HG03378 (cell line): ENCODE data around the gene STPG3.

Source experiments
- ATAC-seq: cut with Tn5 transposase; IDR thresholded peaks from one replicate; pipeline ENCODE4 v1.9.1; 2021; ENCODE audit warnings: mild to moderate bottlenecking, moderate library complexity; ENCODE audit not compliant: unreplicated experiment

STPG3 gene

DNA sequence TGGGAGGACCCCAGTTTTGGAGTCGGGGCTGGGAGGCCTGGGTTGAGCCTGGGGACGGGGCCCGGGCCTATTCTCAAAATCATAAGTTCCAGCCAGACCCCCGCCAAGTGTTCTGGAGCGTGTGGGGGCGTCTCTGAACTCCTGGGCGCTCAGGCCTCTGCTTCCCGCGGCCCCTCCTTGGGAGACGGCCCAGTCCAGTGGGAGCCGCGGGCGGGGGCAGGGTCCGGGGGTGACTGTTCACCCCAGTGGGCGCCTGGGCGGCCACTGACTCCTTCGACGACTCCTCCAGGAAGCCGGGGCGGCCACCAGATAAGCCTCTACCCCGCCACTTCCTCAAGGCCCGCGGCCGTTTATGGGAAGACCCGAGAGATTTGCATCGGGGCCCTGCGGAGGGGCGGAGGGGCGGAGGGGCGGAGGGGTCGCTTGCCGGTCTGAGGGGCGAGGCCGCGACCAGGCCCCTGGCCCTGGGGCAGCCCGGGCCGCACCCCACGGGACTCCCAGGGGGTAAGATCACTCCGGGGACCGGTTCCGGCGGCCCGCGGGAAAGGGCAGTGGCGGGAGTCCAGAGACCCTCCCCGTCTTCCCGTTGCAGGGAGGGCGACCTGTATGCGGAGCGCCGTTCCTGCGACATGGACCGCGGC, 27.1 kb downstream of the STPG3 start:
- ATAC-seq: no peak

GRCh38 chr9:137278721-137279711, 27.9 kb downstream of the STPG3 start:
- ATAC-seq: no peak

DNA sequence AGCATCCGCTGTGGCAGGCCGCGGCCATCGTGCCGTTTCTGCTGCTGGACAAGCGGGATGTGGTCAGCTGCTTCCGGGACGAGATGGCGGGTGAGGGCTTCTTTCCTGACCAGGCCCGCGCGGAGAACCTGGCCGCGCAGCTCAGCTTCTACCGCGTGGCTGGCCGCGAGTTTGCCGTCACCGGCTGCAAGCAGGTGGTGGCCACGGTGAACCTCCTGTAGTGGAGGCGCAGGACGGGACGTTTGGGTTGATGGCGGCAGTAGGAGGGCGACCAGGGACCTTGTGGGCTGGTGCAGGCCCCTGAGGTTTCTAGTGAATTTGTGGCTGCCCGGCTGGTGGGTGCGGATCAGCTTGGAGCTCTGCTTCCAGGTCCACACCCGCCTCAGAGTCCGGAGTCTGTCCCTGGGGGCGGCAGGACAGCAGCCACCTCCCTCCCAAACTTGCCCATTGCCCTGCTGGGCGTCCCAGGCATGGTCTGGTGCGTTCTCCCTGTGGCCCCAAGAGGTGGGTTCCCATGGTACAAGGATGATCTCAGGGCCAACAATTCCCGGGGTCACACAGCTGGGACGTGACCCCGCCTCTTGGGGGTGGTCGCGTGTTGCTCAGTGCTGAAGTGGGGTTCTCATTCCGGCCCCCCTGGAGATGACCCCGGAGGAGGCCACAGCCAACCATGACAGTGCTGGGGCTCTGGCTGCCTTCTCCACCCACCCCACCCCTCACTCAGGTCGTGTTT, 28.8 kb downstream of the STPG3 start:
- no peak for ATAC-seq

DNA sequence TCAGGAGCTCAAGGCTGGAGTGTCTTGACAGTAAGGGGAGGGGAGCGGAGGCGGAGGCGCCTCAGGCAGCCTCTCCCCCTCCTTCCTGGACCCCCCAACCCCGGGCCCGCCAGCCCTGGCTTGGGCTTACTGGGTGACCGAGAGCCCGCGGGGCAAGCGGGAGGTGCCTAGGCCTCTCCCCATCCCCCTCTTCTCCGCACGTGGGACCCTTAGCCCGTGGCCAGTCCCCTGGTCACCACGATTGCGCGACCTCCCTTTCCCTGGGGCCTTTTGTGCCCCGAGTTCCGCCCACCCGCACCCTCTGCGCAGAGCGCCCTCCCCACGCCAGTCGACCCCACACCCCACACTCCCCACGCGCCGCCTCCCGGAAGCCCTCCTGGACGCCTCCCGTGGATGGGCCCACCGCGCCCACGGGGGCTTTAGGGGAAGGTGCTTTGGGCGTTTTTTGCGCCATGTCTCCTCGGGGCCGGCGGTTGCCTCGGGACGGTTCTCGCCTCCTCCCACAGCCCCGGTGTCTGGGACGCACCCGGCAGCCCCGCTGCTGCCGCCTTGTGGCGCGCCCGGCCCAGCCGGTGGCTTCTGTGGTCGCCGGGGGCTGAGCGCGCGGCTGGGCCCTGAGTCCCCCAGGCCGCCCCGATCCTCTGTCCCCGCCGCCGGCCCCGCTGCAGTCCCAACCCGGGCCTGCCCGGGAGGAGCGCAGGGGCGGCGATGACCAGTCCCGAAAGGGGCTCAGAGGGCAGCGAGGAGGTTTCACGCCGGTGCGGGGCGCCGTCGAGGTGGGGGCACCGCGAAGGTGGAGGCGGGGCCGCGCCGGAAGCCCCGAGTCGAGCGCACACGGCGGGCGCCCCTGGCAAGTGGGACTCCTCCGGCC, 29.6 kb downstream of the STPG3 start:
- ATAC-seq: no peak

GRCh38 chr9:137281345-137282116, 30.4 kb downstream of the STPG3 start:
- no peak for ATAC-seq

- no peak for ATAC-seq
These were observed 35.9 kb downstream of the STPG3 start for GRCh38 chr9:137286975-137287383.

DNA sequence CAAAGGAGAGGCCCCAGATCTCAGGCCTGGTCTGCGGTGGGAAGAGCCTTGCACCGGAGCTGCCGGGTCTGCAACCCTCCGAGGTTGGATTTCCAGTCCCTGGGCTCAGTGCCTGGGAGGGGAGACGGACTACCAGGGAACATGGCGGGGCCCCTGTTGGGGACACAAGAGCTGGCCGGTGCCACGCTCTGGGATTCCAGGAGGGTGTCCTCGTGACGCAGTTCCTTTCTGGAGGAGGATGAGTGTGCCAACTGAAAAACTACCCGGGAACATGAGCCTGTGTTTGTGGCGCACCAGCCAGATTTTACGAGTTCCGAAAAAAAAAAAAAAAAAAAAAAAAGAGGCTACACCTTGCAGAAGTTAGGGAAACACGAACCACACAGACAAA, 42.0 kb downstream of the STPG3 start:
- ATAC-seq: no peak

- no peak for ATAC-seq
These were observed 42.5 kb downstream of the STPG3 start for GRCh38 chr9:137293482-137294090.

DNA sequence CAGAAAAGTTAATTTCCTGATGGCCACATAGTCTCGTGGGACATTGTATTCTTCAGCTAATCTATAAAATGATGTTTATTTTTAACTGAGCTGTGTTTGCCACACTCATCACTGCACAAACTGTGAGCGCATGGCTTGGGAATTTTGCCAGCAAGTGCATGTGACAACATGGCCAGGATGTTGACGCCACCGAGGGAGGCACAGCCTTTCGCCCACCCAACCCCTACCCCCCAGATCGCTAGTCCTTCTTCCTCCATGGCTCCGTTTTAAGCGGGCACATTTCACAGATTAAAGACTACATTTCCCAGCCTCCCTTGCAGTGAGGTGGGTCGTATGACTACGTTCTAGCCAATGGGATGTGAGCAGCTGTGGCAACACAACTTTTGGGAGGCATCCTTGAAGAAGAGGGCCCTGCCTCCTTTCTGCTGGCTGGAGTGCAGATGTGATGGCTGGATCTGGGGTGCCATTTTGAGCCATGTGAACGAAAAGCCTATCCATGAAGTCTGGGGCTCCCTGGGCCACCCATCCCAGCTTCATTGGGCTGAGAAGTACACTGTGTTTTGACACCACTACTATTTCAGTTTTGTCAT, 43.1 kb downstream of the STPG3 start:
- ATAC-seq: no peak

DNA sequence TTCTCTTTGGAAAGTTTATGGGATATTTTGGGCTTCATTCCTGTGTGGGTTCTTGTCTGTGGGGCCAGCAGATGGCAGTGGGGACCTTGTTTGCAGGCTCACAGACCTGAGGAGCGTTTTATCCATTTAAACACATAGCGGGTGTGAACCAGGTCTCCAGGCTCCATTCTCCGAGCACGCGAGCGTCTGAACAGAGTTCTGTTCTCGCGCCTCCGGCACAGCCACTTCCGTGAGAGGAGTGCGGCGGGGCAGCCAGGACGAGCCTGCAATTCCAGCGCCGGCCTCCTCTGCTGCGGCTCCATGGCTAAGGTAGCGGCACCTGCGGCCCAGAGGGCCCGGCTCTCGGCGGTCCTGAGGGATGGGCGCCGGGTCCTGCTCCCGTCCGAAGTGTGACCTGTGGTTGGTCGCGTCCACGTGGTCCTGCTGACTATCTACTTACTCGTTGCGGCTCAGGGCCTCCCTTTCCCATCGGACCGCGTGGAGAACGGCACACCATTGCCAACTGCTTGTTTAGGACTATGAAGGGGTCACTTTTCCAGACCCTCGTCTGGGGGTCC, 43.7 kb downstream of the STPG3 start:
- ATAC-seq: no peak

DNA sequence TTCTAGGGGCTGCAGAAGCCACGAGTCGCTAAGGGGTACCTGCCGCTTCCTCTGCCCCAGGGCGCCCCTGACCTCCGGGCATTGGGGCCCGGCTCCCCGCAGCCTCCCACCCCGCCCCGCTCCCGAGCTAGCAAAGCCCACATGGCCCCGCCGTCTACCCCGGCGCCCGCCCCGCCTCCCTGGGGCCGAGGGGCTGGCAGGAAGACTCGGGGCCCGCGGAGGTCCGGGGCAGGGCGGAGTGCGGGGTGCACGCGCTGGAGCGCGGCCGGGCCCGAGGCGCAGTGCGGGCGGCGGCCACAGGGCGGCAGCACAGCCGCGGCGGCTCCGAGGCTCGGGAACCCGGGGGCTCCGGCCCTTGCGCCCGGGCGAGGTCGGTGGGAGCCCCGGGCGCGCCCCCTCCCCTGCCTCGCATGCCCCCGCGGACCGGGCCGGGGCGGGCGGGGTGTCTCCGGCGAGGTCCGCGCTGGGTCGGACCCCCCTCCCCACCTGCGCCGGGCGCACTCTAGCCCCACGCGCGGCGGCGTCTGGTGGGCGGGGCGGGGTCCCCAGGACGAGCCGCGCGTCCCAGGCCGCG, 44.2 kb downstream of the STPG3 start:
- no peak for ATAC-seq

DNA sequence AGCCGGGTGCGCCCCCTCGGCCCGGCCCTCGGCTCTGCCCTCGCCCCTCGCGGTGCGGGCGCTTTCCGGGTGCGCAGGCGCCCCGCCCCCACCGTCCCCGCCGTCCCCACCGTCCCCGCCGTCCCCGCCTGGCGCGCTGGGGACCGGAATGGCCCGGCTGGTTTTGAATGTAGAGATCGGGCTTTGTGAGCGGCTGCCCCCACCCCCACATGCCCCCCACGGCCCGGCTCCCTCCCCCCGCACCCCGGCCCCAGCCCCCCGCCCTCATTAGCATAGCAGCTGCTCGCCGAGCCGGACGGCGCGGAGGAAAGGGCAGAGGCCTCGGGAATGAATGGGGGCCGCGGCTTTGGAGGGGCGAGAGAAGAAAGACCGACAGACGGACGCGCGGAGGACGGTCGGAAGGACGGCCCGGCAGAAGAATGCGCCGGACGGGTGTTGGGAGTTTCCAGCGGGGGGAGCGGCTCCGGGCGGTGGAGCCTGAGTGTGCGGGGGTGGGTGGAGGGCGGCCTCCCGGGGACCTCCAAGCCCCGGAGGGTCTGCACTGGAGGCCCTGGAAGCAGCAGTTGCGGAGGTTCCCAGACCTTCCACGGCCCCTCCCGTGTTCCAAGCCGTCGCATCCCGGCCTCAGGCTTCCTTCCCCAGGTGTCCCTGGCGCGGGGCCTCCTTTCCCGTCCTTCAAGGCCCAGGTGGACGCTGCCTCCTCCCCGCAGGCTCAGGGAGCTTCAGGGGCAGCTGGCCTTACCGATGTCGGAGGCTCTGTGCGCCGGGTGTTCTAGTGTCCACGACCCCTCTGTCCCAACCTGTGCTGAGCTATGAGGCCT, 45.0 kb downstream of the STPG3 start:
- ATAC-seq: no peak

- no peak for ATAC-seq
These were observed 45.9 kb downstream of the STPG3 start for GRCh38 chr9:137296670-137297664.

DNA sequence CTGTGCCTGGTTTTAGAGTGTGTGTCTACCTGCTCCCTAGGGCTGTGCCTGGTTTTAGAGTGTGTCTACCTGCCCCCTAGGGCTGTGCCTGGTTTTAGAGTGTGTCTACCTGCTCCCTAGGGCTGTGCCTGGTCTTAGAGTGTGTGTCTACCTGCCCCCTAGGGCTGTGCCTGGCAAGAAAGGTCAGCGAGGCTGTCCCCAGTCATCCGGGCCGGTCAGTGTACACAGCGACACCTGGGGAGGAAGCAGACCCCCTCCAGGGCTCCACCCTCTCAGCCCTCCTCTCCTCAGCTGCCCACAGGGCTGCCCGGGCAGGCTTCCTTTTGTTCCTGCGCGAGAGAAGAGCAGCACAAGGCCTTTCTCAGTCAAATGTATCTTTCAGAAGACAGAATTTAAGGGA, 46.9 kb downstream of the STPG3 start:
- no peak for ATAC-seq

GRCh38 chr9:137298401-137299202, 47.5 kb downstream of the STPG3 start:
- ATAC-seq: no peak

DNA sequence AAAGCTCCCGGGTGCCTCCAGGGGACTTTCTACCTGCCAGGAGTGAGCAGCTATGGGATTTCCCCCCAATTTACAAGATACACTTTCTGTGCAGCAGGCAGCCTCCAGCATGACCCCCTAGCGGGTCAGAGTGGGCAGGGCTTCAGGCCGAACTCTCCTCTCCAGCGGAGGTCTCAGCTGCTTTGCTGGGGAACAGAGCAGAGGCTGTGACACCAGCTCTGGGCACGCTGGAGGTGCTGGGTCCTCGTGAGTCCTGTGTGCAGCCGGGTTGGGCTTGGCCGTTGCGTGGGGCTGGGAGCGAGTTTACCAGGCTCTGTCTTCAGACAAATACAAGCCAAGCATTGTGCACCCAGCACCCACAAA, 48.1 kb downstream of the STPG3 start:
- no peak for ATAC-seq
